Measurements from ENCODE around the gene CAMK2N1. TPM values are rescaled to one million over a fixed set of nuclear protein-coding genes. Genes with fewer than 3 reads are reported as not detected.
A peak's percentile ranks its signal among the peaks of the same experiment; 100 is the strongest.

The CAMK2N1 gene
- total RNA-seq, 1 donor from 2014 or later: 7.7 TPM

DNA sequence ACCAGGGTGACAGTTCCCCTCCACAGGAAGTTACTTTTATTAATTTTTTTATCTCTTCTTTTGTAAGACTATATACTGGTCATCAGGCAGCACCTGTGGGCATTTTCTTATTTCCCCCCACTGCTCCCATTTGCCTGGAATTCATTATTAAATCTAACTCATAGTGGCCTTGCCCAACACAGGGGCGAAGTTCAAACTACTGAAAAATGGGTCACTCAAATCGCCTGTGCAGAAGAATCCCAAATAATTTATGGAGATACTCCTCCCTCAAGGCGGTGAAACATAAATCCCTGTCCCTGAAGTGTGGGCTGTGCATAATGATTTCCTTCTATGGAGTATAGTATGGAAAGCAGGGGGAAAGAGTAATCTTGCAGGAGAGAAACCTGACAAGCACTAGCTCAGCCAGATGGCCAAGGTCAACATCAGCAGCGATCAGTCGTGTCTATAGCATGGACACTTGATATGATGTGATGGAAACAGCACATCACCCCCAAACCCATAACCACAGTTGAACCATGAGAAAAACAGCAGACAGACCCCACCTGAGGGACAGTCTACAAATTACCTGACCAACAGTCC is 7.9 kb downstream of the CAMK2N1 start:
- no peak for ATAC-seq

DNA sequence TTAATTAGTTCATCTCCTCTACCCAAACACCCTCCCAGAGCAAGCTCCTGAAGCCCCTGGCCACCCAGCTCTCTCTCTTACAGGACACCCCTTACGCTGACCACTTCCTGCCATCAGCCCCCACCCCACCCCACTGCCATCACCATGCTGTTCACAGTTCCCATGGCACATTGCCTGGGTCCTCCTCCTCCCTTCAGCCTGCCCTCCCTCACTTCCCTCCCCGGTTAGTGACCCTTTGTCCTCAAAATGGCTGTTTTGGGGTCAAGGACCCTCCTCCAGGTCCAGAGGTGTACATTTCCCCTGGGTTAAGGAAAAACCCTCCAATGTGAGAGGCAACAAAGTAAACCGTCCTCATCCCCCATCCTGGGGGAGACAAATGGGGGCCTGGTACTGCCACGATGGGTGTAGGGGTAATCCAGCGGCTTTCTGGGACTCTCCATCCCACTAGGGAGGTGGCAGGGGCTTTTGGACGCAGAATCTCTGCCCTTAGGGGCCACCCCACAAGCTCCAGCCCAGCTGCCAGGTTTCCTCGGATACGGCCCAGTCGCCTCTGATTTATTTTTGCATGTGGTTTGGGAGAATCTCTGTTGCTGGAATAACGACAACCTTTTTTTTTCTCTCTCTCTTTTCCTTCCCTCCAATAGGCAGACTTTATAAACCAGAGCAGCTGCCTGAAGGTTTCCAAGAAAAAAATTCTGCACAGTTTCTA is 8.5 kb downstream of the CAMK2N1 start:
- no peak for ATAC-seq

DNA sequence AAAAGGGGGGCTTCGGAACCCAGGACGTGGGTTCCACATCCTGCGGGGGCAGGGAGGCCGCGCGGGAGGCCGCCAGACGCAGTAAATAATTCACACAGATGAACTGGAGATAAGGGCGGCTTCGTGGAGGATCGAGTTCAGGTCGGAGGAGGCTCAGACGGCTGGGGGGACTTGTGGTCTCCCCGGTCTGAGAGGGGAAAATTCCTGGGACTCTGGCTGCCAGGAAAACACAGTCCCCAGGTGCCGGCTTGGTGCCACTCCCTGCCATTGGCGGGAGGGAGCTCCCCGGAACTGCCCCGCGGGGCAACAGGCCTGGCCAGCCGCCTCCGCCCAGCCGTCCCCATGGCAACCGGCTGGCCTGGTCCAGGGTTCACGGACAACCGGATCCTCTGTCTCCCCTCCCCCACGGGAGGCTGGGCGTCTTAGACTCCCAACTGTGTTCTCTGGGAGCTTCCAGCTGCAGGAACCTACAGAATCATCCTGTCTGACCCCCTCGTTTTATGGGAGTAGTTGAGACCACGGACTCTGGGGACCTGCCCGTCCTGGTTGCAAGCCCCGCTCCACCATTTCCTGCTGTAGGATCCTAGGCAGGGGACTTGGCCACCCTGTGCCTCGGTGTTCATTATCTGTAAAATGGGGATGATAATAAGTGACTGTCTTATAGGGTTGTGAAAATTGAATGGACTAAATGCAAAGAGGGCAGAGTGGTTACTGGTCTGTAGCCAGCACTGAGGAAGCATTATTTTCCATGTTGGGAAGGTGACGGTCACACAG is 9.6 kb downstream of the CAMK2N1 start:
- ATAC-seq: peak; percentile 27

DNA sequence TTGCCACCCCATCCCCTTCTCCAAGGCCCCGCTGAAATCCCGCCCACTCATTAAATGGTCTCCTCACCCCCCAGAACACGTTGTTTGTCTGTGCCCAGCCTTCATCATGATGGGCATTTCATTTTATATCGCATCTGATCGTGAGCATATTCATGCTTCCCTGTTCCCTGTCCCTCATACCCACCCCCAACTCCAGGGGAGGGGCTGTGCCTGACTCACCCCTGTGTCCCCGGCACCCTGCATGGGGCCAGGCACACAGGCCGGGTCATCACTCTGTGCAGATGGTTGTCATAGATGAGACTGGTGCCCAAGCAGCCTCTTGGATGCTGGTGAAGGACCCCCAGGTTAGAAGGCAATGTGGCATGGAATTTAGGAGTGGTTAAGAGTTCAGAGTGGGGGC is 11.0 kb downstream of the CAMK2N1 start:
- no peak for ATAC-seq

DNA sequence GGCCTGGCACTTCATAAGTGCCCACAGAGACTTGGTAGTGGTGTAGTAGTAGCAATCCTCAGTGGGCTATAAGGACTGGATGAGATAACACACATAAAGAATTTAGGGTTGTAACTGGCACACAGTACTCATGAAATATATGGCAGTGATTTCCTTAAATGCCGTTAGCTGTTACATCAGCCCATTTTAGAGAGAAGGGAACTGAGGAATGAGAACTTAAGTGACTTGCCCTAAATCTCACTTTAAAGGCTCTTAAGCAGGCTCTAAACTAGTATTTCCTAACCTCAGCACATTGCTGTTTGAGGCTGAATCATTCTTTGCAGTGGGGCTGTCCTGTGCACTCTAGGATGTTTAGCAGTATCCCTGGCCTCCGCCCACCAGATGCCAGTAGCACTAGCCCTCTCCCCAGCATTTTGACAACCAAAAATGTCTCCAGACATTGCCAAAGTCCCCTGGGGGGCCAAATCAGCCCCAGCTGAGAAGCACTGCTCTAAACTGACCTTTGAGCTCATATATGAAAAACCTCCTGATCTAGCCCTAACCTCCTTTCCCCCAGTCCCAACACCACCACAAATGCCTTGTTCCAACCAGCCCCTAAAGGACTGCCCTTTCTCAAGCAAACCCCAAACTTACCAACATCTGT is 11.6 kb downstream of the CAMK2N1 start:
- no peak for ATAC-seq

DNA sequence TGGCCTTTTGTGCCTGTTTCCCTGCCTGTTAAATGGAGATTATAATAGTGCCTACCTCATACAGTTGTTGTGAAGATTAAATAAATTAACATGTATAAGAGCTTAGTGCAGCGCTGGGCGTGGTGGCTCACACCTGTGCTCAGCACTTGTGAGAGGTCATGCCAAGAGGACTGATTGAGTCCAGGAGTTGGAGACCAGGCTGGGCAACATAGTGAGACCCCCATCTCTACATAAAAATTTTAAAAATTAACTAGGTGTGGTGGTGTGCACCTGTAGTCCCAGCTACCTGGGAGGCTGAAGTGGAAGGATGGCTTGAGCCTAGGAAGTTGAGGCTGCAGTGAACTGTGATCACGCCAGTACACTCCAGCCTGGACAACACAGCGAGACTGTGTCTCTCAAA is 12.1 kb downstream of the CAMK2N1 start:
- no peak for ATAC-seq

DNA sequence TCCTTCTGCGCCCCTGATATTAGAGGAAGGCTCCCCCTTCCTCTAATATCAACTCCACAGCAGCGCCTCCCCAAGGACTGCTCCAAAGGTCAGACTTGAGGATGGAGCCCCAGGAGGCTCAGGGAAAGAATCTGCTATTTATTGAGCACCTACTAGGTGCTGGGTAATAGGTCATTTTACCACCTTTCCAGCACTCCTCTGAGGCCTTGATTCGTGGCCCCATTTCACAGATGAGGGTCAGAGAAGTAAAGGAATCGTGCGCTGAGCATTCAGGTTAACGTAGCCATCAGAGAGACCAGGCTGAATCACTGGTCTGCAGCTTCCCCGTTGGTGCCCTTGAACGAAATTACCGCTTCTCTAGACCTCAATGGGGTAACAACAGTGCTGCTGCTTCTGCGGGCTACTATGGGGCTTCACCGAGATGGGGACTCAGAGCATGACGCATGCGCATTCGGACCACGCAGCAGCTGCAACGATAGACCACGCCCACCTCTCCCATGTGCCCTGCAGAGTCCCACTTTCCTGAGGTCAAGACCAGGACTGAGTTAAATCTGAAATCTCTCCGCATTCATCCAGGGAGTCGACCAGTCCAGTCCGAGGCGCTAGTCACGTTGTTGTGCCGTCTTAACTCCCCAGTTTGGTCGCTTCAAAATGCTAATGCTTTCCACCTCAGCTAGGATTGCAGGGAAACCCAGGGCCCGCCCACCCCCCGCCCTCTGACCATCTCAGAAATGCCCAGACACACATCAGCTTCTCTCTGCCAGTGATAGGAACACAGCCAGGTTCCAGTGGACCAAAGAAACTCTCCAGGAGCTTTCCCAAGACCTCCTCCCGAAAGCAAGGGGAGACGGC is 12.9 kb downstream of the CAMK2N1 start:
- ATAC-seq: no peak

DNA sequence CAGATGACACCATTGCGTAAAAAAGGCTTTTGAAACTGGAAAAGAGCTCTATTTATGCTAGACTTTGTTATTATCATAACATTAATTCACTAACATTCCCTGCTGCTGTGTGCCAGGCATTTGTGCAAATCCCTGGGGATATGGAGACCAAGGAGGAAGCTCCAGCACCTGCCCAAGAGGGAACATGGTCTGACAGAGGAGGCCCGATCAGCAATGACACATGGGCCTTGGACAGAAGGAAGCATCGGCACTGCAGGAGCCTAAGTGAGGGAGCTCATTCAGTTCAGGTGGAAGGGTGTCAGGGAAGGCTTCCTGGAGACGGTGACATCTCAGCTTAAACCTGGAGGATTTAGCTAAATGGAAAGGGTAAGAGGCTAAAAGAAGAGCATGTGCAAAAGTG is 13.9 kb downstream of the CAMK2N1 start:
- no peak for ATAC-seq

DNA sequence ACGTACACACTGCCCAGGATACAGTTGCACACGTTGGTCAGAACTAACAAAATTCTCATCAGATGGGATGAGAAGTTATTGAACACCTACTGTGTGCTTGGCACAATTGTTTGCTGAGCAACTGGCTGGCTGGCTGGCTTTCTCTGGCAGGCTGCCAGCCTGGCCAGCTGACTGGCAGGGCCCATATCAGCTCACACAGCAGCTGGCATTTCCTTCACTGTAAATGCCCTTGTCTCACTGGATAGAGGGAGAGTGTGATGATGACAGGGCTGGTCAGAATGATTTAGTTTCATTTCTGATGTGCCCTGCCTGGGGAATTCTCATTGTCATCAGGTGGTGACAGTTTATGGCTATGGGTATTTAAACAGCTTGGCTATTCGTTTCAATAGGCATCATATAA is 15.8 kb downstream of the CAMK2N1 start:
- ATAC-seq: no peak

DNA sequence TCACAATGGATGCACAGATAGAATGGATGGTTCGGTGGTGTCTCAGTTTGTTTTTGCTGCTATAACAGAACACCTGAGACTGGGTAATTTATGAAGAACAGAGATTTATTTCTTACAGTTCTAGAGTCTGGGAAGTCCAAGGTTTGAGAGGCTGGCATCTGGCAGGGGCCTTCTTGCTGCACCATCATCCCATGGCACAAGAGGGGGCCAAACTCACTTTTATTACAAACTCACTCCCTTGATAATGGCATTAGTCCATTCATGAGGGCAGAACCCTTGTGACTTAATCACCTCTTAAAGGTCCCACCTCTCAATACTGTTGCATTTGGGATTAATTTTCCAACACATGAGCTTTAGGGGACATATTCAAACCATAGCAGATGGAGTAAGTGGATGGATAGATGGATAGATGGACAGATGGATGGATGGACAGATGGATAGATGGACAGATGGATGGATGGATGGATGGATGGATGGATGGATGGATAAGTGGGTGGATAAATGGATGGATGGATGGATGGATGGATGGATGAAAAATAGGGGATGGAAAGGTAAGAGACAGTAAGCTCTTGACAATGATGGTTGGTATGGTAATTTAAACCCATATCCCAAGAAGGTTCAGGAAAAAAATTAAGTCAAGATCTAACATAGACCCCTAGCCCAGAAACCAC is 16.5 kb downstream of the CAMK2N1 start:
- ATAC-seq: no peak

DNA sequence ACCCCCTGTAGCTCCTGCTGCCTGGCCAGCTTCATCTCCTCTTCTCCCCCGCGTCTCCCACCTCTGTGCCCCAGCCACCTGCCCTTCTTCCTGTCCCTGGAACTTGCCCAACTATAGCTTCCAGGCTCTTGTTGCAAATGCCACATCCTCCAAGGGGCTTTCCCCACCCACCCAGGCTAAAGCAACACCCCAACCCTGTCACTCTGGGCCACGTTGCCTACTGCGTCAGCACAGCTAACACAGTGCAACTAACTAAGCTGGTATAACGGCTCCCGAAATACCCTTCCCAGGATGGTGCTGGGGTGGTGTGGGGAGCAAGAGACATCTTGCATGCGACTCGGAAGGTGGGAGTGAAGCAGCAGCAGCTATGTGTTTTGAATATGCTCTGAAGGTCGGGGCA is 19.7 kb downstream of the CAMK2N1 start:
- ATAC-seq: no peak

DNA sequence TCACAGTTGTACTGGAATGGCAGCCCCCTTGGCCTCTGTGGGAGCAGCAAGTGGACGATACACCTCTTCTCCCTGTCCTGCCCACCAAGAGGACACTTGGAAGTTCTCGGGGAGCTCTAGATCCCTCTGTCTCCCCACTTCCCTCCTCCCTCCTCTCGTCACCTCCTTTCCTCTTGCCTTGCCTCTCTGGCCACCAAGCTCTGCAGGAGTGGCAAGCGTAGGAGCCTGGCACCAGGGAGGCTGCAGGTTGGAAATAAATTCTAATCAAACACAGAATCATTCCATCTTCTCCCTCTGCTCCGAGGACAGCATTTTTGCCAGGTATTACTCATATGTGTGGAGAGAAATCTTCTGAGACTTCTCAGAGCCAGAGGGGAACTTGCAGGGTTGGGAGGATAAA is 20.8 kb downstream of the CAMK2N1 start:
- ATAC-seq: no peak

DNA sequence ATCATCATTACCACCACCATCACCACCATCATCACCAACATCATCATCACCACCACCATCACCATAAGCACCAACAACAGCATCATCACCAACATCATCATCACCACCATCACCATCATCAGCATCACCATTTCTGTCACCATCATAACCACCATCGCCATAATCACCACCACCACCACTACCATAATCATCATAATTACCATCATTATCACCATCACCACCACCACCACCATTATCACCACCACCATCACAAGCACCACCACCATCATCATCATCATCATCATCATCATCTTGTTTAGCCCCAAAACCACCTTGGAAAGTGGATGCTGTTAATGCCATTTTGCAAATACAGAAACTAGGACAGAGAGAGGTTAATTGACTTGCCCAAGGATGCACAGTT is 22.5 kb downstream of the CAMK2N1 start:
- no peak for ATAC-seq

DNA sequence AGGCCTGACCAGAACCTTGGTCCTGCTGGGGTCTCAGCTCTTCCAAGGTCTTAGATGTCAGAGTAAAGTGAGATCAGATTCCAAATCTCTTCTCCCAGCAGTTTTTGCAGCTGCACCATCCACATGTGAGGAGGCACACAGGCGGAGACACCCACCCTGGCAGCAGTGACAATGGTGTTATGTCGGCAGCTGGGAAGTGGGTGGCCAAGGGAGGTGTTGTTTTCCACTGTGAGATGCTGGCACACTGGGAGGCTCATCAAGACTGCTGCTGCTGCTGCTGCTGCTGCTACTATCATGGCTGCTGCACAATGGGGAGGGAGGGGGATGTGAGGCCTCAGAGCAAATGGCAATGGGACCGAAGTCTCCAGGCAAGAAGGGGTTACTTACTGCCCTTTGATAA is 23.6 kb downstream of the CAMK2N1 start:
- no peak for ATAC-seq

DNA sequence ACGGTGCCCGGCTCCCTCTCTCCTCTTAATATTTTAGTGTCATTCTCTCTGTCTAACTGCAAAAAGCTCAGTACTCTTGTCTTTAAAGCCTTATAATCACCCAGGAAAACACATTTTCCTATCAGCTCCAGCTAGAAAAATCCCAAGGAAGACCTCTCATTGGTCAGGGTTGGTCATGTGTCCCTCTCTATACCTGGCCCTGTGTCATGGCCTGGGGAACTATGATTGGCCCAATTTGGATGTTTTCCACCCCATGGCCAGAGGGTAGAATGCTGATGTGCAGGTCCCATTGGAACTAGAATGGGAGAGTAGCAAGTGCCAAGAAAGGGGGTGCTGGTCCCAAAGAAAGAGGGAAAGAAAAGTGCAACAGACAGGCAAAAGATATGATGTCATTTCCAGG is 27.3 kb downstream of the CAMK2N1 start:
- no peak for ATAC-seq

DNA sequence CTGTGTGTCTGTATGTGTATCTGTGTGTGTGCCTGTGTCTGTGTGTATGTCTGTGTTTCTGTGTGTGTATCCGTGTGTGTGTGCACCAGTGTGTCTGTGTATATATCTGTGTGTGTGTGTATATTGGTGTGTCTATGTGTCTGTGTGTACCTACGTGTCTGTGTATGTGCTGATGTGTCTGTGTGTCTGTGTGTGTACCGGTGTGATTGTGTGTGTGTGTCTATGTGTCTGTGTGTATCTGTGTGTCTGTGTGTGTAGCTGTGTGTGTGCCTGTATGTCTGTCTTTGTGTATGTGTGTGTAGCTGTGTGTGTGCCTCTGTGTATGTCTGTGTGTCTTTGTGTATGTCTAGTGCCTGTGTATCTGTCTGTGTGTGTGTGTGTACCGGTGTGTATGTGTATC is 32.0 kb downstream of the CAMK2N1 start:
- ATAC-seq: no peak

DNA sequence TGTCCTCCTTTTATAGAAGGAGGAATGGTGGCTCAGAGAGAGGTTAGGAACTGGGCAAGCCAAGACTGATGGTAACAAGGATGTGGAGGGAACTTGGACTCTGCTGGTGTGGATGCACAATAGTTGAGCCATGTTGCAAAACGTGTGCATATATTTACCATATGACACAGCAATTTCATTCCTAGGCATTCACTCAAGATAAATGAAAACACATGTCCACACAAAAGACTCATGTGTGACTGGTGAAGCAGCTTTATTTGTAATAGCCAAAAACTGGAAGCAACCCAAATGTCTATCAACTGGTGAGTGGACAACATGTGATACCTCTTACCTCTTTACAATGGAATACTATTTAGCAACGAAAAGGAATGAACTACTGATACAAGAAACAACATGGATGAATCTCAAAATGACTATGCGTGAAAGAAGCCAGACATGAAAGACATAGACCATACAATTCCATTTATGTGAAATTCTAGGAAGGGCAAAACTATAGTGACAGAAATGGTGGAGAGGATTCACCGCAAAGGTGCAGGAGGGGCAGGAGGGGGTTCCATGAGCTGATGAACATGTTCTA is 36.2 kb downstream of the CAMK2N1 start:
- no peak for ATAC-seq

DNA sequence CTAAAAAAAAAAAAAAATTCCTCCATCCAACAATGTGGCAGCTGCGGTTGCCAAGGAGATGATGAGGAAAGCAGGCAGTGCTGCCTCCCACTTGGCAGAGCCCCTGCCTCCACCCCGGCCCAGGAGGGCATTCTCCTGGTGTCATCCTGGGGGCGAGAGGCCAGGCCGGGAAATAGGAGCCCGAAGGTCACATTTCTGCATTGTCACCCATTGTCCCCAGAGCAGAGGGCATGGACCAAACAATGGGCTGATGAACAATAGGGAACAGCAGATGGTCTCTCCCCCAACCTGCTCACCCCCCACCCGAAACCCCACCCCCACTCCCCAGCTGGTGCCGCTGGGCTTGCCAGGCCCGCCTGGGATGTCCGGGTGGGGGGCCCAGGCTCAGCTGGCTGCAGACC is 37.3 kb downstream of the CAMK2N1 start:
- ATAC-seq: no peak

DNA sequence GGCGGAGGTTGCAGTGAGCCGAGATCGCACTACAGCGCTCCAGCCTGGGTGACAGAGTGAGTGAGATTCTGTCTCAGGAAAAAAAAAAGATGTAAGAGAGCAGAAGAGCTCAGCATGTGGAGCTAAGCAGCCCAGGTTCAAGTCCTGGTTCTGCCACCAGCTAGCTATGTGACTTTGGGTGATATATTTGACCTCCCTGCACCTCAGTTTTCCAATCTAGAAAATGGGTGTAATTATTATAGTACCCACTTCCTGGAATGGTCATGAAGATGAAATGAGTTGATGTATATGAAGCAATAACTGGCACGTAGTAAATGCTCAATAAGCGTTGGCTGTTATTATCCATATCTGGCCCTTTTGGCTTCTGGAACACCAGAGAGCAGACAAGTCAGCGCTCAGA is 38.2 kb downstream of the CAMK2N1 start:
- ATAC-seq: no peak

DNA sequence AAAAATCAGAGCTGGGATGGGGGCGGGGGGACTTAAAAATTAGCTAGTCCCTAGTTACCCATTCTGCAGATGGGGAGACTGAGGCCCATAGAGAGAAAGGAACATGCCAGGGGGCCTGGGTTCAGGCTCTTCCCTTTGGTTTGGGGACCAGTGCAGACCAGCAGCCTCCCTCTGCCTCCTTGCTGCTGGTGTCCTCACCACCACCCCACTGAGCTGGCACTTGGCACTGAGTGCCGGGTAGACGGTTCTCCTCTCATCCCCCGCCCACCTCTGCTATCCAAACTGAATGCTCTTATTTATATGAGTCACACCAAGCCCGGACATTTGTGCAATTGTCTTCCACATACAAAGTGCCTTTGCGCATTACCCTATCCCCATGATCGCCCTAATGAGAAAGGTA is 39.2 kb downstream of the CAMK2N1 start:
- no peak for ATAC-seq

DNA sequence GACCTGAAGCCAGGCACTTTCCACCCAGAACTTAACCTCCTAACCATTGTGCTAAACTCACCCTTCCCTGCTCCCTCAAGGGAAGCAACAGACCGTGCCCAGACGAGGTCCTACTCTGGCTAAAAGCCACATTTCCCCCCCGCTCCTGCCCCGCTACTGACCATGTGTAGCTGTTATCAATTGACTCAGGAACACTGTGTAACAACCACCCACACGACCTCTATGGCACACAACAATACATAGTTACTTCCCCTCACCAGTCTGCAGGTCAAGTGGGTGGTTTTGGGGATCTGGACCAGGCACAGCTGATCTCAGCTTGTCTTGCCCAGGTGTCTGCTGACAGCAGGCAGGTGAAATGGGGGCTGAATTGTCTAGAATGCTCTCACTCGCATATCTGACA is 40.1 kb downstream of the CAMK2N1 start:
- no peak for ATAC-seq

Measured in esophagus mucosa (tissue), 1 donor.